Medulla oblongata (tissue), 1 donor: ENCODE measurements around the gene UGT1A9.

Experiments used
- DNase-seq: peaks from one replicate; pipeline ENCODE4 v3.0.0-alpha.2; 2015; ENCODE audit errors: extremely low spot score

Gene UGT1A9

GRCh38 chr2:233816771-233817170, 145.1 kb downstream of the UGT1A9 start:
- DNase-seq: no peak

GRCh38 chr2:233817361-233817911, 145.7 kb downstream of the UGT1A9 start:
- DNase-seq: no peak

- no peak for DNase-seq
These were observed 146.4 kb downstream of the UGT1A9 start for GRCh38 chr2:233817995-233818638.

- DNase-seq: no peak
These were observed 147.2 kb downstream of the UGT1A9 start for GRCh38 chr2:233818639-233819621.

GRCh38 chr2:233819884-233820773, 148.4 kb downstream of the UGT1A9 start:
- DNase-seq: no peak

- no peak for DNase-seq
These were observed 149.0 kb downstream of the UGT1A9 start for GRCh38 chr2:233820774-233821105.

GRCh38 chr2:233821196-233821595, 149.5 kb downstream of the UGT1A9 start:
- no peak for DNase-seq

- DNase-seq: no peak
These were observed 150.0 kb downstream of the UGT1A9 start for GRCh38 chr2:233821709-233822100.

- no peak for DNase-seq
These were observed 150.5 kb downstream of the UGT1A9 start for GRCh38 chr2:233822101-233822771.
